Caco-2 (cell line): ENCODE measurements around the gene ADGRB3. TPM values are rescaled to one million over a fixed set of nuclear protein-coding genes. Genes with fewer than 3 reads are reported as not detected.

Experiments
- BruUV-seq: library from RNA; stranded (reverse); fragments of 400-500 nt; replicated peaks from 2 replicates; lab custom pipeline; 2021; lab: Mats Ljungman, UMichigan
- CTCF ChIA-PET: fragments of 300-600 bp; sonication (Branson Sonifier 250); formaldehyde crosslinking; loops from one replicate; lab custom pipeline; 2022; ENCODE audit warnings: antibody characterized with exemption; lab: Charles Lee
- POLR2A ChIA-PET: fragments of 300-600 bp; sonication (Branson Sonifier 250); formaldehyde crosslinking; loops from one replicate; lab custom pipeline; 2022; ENCODE audit warnings: antibody characterized with exemption; lab: Charles Lee
- DNase-seq, 2 experiments: peaks; one replicate each; pipeline versions ENCODE4 v3.0.0 to v3.0.0-alpha.2; 2020 to 2022
- H3K27me3 ChIP-seq: replicated peaks from 2 replicates; pipeline ENCODE4 v1.6.0; 2011; ENCODE audit warnings: low read length; ENCODE audit not compliant: control insufficient read depth, insufficient read depth
- H3K36me3 ChIP-seq: 2 replicates; pipeline ENCODE4 v1.5.1; 2011; ENCODE audit warnings: low read length; ENCODE audit not compliant: control insufficient read depth, insufficient read depth
- H3K4me1 ChIP-seq: fragments of 250-450 bp; sonication (Bioruptor Pico); 2 replicates; pipeline ENCODE4 v1.5.1; 2020; ENCODE audit warnings: mild to moderate bottlenecking
- H3K4me3 ChIP-seq: 2 replicates; pipeline ENCODE4 v1.5.1; 2011; ENCODE audit warnings: low read depth, mild to moderate bottlenecking, control low read depth, low read length
- H3K9me3 ChIP-seq: fragments of 250-450 bp; sonication (Bioruptor Pico); 2 replicates; pipeline ENCODE4 v1.5.1; 2020; ENCODE audit warnings: mild to moderate bottlenecking, moderate library complexity
- H3K27ac Mint-ChIP-seq: one replicate; pipeline ENCODE4 v1.8.0; 2022; ENCODE audit warnings: mixed read lengths; ENCODE audit not compliant: unreplicated experiment
- H3K27me3 Mint-ChIP-seq: one replicate; pipeline ENCODE4 v1.8.0; 2022; ENCODE audit warnings: mixed read lengths; ENCODE audit not compliant: insufficient read depth, unreplicated experiment
- H3K36me3 Mint-ChIP-seq: one replicate; pipeline ENCODE4 v1.8.0; 2022; ENCODE audit warnings: mild to moderate bottlenecking, mixed read lengths; ENCODE audit not compliant: insufficient read depth, unreplicated experiment
- H3K4me1 Mint-ChIP-seq: one replicate; pipeline ENCODE4 v1.8.0; 2022; ENCODE audit warnings: low read depth, mixed read lengths; ENCODE audit not compliant: unreplicated experiment
- H3K4me3 Mint-ChIP-seq: one replicate; pipeline ENCODE4 v1.8.0; 2022; ENCODE audit warnings: mild to moderate bottlenecking, moderate library complexity, mixed read lengths; ENCODE audit not compliant: unreplicated experiment
- H3K9me3 Mint-ChIP-seq: one replicate; pipeline ENCODE4 v1.8.0; 2022; ENCODE audit warnings: mixed read lengths; ENCODE audit not compliant: unreplicated experiment
- CTCF ChIP-seq, 2 experiments: fragments of 200-600 bp in 1 of 2; IDR thresholded peaks; 1 replicate in 1 of 2; 2 replicates in 1 of 2; pipeline versions ENCODE4 v1.5.1 to v1.8.0; 2011 to 2022; ENCODE audit warnings: antibody characterized with exemption in 1 of 2, control low read depth in 1 of 2, inconsistent platforms in 1 of 2, low read depth in 1 of 2, low read length in 1 of 2, mild to moderate bottlenecking in 1 of 2, moderate library complexity in 1 of 2; ENCODE audit not compliant: insufficient read depth in 1 of 2, severe bottlenecking in 1 of 2, unreplicated experiment in 1 of 2
- intact Hi-C: fragments of 100-400 bp; cut with micrococcal nuclease; formaldehyde crosslinking; loops from one replicate; pipeline ENCODE4 v1.10.0; 2022; ENCODE audit not compliant: unreplicated experiment
- total RNA-seq: library from RNA; stranded (reverse); gene quantifications from 2 replicates; pipeline ENCODE4 v1.2.3, GENCODE V29; 2022

The ADGRB3 gene
- total RNA-seq, 1 experiment from 2014 or later, result 0.18 TPM

DNA sequence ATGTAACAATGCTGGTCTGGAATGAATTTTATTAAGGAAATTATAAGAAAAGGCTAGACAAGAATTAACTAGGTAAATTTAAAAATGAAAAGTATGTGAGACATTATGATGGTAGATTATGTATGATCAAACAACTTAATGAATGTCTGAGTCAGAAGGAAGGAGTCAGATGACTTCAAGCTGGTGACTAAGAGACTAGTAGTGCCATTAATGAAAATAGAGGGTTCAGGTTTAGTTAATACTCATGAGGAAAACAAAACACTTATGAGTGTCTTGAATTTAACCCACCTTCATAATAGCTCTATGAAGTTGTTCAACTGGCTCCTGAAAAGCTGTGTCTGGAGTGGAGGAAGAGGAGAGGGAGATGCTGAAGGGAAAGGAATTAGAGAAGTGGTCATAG lies 256.3 kb downstream of the ADGRB3 start:
- H3K27me3 Mint-ChIP-seq, result no peaks in the 10 kb centered on the region
- no TSS peak for BruUV-seq
- Histone ChIP-seq H3K4me3 (no peak overlapping the region), H3K36me3 (no peaks in the 10 kb centered on the region), H3K4me1 (no peaks in the 10 kb centered on the region), H3K27me3 (no peaks in the 10 kb centered on the region), H3K9me3 (0 out of 2 replicates have a peak, but pooled peaks cover 3% of the 10 kb centered on the region)
- no peak for DNase-seq
- CTCF ChIA-PET, result no interaction called here
- no peak for TF ChIP-seq CTCF (IDR thresholded peaks at IDR 0.05; ENCODE audit: insufficient read depth in 1 of 2, low read depth in 1 of 2, low read length in 1 of 2, severe bottlenecking in 1 of 2, unreplicated experiment in 1 of 2)
- H3K9me3 Mint-ChIP-seq, result peaks cover 18% of the 10 kb centered on the region
- POLR2A ChIA-PET, result no interaction called here
- H3K4me1 Mint-ChIP-seq, result no peaks in the 10 kb centered on the region
- H3K27ac Mint-ChIP-seq, result no peak overlapping the region
- no peaks in the 10 kb centered on the region for H3K36me3 Mint-ChIP-seq
- no peak overlapping the region for H3K4me3 Mint-ChIP-seq
- intact Hi-C loops, result no loop called here

DNA sequence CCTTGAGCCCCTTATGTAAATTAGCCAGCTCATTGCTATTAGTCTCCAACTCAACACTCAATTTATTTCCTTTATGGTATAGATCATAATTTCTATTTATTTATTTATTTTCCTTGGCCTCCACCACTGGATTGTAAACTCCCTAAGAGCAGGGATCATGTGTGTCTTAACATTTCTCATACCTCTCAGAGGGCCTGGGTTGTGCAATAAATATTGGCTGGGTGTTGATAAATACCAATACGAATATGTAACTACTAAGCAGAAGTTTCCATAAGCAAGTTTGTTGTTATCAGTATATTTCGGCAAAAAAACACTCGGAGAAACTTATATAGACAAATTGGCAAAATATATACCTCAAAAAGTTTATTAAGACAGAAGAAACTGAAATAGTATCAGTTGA lies 257.4 kb downstream of the ADGRB3 start:
- Mint-ChIP-seq H3K36me3 (no peaks in the 10 kb centered on the region), H3K4me1 (no peaks in the 10 kb centered on the region), H3K4me3 (no peak overlapping the region), H3K9me3 (peaks cover 18% of the 10 kb centered on the region), H3K27ac (no peak overlapping the region), H3K27me3 (peaks cover 5% of the 10 kb centered on the region)
- H3K36me3 ChIP-seq, result no peaks in the 10 kb centered on the region
- no peak for TF ChIP-seq CTCF (IDR thresholded peaks at IDR 0.05; ENCODE audit: insufficient read depth in 1 of 2, low read depth in 1 of 2, low read length in 1 of 2, severe bottlenecking in 1 of 2, unreplicated experiment in 1 of 2)
- no peaks in the 10 kb centered on the region for H3K4me1 ChIP-seq
- 0 out of 2 replicates have a peak, but pooled peaks cover 3% of the 10 kb centered on the region for H3K9me3 ChIP-seq
- no peaks in the 10 kb centered on the region for H3K27me3 ChIP-seq
- BruUV-seq, result no TSS peak
- intact Hi-C loops, result no loop called here
- ChIA-PET CTCF (no interaction called here), POLR2A (no interaction called here)
- DNase-seq, result no peak
- H3K4me3 ChIP-seq, result no peak overlapping the region

- Histone ChIP-seq H3K9me3 (no peaks in the 10 kb centered on the region), H3K4me3 (no peak overlapping the region), H3K27me3 (no peaks in the 10 kb centered on the region), H3K36me3 (no peaks in the 10 kb centered on the region), H3K4me1 (no peaks in the 10 kb centered on the region)
- Mint-ChIP-seq H3K36me3 (no peaks in the 10 kb centered on the region), H3K4me1 (no peaks in the 10 kb centered on the region), H3K27ac (no peak overlapping the region), H3K4me3 (no peak overlapping the region), H3K27me3 (peaks cover 5% of the 10 kb centered on the region), H3K9me3 (peaks cover 10% of the 10 kb centered on the region)
- ChIA-PET POLR2A (no interaction called here), CTCF (no interaction called here)
- BruUV-seq, result no TSS peak
- intact Hi-C loops, result no loop called here
- no peak for DNase-seq
- TF ChIP-seq CTCF (IDR thresholded peaks at IDR 0.05; ENCODE audit: insufficient read depth in 1 of 2, low read depth in 1 of 2, low read length in 1 of 2, severe bottlenecking in 1 of 2, unreplicated experiment in 1 of 2), result no peak
Measured at GRCh38 chr6:68895929-68896328, 260.8 kb downstream of the ADGRB3 start.
